KG1 (cell line): ENCODE data around the gene MALRD1.

ENCODE experiments used
- DNase-seq: peaks from one replicate; lab custom pipeline; 2025; lab: John Stamatoyannopoulos, UW

MALRD1 gene

DNA sequence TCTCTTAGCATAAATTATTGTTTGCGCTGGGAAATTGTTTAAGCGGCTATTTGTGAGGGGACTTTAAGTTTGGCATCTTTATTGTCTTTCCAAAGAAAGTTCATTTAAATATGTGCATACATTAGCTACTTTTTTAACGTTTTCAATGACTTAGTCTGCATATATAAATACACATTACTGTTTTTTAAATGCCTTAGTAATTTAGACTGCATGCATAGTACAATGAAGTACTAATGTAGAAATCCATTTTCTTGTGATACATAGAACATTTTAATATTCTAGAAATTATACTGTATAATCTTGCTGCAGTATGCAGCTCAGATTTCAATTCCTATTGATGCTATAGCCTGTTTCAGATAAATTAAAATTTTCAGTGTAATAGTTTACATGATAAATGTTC lies 325.4 kb downstream of the MALRD1 start:
- DNase-seq = no peak

DNA sequence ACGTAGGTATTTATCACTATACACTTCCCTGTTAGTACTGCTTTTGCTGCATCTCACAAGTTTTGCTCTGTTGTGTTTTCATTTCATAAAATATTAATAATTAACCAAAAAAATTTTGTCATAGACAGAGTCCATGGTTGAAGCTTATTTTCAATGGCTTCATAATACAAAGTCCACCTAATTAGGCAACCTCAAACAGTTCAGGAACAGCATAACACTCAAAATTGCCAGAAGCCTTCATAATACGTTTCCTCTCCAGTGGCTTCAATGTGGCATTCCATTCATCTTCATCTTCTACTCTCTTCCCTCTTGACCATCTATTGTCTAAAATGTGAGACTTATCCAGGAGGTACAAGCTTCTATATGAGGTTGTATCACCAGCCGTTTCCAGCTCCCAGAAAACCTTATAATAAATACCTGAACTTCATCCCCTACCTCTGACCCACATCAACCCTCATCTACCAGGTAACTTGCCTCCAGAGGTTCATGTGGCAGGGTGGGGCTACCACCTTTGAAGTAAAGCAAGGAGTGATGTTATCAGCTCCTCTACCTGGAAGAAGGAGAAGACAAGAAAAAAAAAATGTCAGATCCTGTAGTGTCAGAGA lies 337.3 kb downstream of the MALRD1 start:
- DNase-seq = no peak

DNA sequence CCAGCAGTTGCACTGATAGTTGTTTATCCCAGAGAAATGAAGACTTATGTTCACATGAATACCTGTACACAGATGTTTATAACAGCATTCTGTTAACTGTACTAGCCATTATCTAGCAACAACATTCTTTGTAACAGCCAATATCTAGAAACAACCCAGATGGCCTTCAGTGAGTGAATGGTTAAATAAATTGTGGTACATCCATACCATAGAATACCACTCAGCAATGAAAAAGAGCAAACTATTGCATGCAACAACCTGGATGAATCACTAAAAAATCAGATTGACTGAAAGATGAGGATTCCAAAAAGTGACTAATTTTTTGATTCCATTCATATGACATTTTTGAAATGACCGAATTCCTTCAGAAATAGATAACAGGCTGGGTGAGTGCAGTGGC lies 360.3 kb downstream of the MALRD1 start:
- DNase-seq = no peak

DNA sequence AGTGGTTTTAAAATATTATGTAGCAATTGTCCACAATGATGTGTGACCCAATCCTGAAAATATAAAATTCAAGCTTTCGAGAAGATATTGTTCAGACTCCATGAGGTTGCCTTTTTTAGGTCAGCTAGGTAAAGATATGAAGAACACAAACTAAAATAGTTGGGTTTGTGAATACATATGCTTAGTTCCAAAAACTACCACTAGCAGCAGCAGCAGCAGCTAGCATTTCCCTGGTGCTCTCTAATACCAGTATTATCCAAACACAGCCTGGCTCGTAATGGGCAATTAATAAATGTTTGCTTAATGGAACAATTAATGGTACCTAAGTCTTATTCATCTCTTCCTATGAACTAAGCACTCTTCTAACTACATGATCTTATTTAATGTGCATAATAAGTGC lies 362.5 kb downstream of the MALRD1 start:
- no peak for DNase-seq

DNA sequence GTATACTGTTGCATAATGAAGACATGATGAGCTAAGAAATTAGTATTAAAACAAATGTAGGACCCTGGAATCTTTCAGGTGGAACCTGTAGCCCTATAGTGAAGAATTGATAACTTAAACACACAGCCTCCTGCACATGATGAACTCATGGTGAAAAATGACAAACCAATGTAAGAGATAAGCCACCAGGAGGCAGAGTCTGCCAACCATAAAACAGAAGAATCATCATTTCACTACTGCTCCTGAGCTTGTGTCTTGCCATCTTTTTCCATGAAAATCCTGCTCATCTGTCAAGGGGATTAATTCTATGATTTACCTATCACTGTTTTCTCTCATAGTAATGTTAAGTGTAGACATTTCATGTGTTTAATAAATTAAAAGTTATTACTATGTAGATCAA lies 363.9 kb downstream of the MALRD1 start:
- no peak for DNase-seq

DNA sequence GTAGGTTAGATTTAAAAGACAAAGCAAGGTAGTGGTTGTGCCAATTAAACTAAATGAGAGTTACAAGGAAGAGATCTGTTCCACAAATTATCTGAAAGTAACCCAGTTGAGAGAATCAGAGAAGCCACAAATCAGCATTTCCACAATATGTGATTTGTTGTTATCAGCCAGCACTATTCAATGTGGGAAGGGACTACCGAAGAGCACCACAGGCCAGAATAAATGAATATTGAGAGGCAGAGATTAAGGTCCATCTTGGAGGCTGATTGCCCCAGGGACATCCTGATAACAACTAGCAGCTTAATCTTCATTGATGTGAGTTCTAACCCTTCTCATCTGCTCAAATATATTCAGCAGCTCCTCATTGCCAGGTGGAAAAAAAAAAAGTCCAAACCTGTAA lies 367.6 kb downstream of the MALRD1 start:
- no peak for DNase-seq

DNA sequence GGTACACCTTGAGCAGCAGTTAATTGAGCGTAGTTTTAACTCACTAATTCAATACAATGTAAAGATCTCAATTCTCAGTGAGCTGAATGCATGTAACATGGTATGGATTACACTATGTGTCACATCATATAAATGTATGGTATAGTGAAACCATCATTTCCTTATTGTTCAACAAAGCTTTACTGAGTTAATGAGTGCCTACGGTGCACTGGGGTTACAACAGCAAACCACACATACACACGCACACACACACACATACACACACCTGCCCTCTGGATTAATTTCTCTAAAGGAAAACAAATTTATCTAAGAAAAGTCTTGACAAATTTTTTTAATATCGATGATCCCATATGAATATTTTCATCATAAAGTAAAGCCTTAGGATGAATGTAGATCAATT lies 369.1 kb downstream of the MALRD1 start:
- DNase-seq = no peak

DNA sequence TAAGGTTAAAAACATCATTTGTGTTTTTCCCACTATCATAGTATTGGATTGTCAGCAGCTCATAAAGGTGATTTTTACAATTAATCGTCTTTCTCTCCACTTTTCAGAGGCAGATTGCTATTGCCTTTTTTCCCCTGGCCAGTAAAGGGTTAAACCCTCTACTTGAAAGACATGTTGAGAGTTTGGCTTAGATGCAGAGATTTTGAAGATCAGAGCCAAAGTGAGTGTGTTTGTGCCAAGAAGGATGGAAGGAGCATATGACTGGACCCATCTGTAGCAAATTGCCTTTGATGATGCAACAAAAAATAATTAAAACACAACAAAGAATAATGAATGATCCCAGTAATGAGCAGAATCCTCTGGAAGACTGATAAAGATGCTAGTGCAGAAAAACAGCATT lies 373.1 kb downstream of the MALRD1 start:
- DNase-seq = no peak

DNA sequence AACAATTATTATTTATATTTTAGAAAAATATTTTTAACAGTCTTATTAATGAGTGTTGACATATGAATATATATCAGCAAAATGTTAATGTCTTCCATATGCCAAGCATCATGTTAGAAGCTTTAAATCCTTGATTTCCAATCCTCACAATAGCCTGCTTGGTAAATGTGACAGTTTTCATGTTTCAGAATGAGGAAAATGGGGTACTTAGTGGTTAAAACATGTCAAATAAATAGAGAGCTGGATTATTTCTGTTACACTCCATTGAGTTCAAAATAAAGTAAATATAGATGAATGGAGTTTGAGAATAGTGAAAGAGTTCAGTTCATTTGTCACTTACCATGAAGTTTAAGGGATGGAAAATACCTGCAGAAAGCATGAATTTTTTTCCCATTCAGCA lies 377.4 kb downstream of the MALRD1 start:
- DNase-seq = no peak

DNA sequence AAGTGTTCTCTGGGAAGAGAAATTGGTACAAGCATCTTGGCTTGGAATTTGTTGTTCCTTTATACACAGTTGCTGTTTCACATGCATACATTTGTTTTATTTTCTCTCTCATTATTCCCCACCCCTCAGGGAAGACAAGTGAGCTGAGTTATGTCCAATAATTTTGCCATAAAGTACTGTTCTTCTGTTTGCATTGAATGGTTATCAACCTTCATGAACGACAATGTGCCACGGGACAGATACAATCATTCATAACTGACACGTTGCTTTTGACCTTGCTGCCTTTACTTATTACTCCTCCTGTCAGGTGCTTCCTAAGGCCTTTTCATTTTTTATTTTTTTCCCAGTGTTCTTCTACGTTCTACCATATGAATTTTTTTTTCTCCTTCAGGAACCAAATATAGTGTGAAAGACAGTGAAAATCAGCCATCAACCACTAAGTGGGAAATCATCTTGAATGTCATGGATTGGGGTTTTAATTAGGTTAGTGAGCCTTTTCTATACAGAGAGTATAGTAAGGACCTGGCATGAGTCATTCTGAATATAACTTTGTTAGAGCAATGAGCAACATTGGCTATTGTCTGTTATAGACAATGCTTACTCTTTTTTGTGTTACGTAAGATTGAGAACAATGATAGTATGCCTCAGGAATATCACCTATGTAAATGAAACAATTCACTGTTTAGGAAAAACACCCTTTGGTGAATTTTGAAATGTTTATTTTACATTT lies 383.2 kb downstream of the MALRD1 start:
- no peak for DNase-seq

DNA sequence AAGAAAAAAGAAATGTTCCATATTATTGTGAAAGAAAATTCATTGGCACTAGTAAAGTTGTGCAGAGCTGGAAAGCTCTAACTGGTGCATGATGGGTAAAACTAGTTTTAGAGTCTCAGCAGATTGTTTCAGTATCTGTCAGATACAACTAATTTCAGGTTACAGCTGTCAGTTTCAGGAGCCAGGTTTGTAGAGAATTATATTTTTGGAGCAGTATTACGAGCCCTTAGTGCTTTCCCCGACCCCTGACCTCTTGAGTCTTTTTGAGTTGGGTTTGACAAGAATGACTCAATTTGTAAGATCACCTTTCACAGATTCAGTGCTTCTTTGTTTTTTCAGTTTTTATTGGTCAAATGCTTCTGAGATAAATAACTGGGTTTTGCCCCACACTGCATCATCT lies 401.3 kb downstream of the MALRD1 start:
- DNase-seq = no peak

DNA sequence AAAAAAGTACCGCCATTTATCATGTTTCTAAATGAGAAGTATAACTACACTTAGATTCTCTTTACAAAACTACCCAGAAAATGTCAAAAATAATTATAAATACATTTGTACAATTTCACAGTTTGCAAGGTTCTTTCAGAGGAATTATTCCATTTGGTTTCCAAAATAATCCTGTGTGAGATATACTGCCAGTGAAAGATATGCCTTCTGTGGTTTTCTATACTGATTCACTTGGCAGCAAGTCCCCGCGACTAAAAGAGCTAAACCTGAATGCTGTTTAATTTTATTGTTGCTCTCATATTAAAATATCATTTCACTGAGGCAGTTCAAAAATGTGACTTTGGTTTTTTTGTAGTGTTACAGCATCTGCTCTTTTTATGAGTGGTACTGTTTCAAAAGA lies 402.8 kb downstream of the MALRD1 start:
- DNase-seq = no peak

DNA sequence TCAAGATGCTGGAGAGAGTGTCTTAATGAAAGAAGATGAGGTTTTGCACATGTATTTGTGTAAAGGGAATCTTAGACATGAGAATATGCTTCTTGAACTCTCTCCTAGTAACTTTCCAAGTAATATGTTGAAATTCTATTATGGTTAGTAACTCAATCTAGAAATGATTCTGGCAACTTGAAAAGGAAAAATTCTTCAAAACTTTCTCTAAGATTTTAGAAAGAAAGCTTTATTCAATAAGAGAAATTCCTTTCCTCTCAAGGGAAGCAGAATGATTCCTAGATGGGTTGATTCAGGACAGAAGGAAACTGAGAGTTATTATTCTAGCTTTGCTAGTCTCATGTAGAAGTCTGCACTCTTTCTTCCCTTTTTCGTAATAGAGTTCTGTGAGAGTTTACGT lies 403.3 kb downstream of the MALRD1 start:
- no peak for DNase-seq

DNA sequence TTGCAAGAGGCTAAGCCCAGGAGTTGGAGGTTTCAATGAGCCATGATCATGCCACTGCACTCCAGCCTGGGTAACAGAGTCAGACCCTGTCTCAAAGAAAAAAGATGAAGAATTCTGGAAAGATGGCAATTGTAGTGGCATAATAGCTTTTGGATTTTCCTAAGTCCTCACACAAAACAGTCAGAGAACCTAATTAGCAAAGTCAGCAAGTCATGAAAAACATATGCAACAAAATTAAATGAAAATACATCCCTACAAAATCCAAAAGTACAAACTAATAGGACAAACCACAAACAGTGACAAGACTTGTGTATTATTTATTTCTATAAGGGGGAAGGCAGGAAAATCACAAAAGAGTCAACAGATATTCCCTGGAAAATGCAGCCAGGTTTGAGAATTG lies 405.4 kb downstream of the MALRD1 start:
- DNase-seq = no peak

DNA sequence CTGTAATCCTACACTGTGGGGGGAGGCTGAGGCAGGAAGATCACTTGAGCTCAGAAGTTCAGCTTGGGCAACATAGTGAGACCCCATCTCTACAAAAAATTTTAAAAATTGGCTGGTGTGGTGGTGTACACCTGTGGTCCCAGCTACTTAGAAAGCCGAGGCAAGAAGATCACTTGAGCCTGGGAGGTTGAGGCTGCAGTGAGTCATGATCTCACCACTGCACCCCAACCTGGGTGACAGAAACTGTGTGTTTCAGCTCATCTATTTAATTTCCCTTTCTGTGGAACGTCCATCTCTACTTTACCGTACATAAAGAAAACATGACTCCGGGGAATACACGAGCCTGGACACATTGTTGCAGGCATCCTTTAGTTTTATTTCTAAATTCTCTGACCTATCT lies 413.0 kb downstream of the MALRD1 start:
- DNase-seq = no peak

DNA sequence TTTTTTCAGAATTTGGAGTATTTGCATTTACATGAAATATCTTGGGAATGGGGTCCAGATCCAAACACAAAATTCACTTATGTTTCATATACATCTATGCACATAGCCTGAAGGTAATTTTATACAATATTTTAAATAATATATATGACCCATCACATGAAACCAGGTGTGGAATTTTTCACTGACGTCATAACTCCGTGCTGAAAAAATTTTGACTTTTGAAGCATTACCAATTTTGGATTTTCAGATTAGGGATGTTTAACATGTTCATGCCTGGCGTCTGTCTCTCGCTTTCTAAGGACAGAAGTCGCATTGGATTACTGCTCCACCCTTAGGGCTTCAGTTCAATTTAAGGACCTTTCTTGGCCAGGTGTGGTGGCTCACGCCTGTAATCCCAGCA lies 418.1 kb downstream of the MALRD1 start:
- DNase-seq = no peak

DNA sequence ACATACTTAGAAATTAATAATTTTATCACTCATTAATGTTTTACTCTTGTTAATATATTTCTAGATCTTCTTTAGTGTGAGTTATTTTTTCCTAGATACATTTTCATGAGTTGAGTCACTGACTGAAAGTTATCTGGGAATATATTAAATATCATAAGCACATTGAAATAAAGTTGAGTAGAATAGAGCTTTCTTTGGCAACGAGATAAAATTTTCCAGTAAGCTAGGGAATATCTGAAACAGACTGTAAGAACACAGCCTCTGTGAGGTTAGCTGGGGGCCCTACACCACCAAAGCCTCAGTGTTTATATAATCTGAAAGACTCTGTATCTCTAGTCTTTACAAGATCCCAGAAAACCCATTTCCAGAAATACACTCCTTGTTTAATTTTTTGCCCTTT lies 419.8 kb downstream of the MALRD1 start:
- no peak for DNase-seq

DNA sequence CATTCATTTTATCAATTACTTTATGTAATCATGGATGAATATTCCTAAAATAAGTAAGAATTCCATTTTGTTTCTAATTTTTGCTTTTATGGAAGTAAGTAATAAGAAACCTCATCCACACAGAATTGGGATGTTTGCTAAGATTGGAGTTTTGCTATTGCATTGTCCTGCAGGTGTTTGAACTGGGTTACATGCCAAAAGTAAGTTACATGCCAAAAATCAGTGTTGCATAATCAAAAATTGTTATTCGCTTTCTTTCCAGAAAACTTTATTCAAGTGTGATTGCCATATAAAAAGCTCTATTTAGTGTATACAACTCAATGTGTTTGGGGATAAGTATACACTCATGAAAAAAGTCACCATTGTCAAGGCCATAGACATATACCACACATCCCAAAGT lies 420.9 kb downstream of the MALRD1 start:
- no peak for DNase-seq

DNA sequence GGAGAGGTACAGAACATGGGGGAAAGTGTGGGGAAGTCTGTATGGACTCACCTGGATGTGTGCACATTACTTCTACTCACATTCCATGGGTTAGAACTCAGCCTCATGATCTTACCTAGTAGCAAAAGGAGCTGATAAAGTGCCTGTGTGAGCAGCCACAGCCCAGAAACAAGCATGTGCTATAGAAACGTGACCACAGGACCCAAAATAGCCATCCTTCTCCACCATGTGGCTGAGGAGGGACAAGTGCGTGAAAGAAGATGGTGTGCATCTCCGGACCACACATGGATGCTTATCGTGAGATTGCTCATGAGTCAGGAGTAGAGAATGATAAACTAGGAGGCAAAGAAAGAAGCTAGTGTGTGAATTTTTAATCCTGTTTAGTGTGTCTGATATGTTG lies 431.3 kb downstream of the MALRD1 start:
- DNase-seq = no peak

DNA sequence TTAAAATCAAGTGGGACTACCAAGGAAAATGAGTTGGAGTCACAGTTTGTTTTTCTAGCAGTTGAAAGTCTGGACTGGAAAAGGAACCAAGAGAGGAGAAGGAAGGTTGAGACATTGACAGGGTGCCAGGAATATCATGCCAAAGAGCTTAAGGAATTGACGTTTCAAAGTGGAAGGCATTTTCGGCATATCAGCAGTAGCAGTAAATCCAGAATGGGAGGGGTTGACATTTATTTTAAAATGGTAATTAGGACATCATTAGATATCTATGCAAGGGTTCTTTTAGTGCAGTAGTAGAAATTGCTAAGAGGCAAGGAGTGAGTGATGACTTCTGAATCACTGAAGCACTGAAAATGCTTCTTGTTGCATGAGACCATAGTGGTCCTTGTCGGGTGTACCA lies 431.8 kb downstream of the MALRD1 start:
- no peak for DNase-seq

DNA sequence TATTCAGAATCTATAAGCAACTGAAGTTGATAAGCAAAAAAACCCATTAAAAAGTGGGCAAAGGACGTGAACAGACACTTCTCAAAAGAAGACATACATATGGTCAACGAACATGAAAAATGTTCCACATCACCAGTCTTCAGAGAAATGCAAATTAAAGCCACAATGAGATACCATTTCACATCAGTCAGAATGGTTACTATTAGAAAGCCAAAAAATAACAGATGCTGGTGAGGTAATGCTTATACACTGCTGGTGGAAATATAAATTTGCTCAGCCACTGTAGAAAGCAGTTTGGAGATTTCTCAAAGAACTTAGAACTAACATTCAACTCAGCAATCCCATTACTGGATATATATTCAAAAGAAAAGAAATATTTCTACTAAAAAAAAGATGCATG lies 434.8 kb downstream of the MALRD1 start:
- no peak for DNase-seq

DNA sequence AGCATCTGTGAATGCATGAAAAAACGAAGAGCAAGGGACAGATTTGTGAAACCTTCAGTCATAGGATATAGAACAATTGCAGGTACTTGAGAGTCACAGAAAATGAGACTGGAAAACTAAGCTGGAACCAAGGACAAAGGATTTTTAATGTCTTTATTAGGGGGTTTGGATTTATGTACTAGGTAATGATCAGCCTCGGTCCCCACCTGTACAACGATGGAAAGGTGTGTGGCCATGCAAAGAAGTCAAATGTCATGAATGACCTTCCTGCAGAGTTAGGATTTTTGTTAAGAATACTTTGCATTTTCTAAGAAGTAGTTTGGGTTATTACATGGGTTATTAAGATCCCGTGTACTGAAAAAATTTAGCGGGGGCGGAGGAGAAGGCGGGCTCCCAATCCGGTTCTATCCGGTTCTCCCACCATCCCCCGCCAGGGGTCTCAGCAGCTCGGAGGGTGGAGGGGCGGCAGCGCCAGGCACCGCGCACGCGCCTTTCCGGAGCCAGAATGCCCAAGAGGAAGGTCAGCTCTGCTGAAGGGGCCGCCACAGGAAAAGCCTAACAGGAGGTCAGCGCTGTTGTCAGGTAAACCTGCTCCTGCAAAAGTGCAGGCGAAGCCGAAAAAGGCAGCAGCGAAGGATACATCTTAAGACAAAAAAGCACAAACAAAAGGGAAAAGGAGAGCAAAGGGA lies 440.1 kb downstream of the MALRD1 start:
- DNase-seq = no peak

DNA sequence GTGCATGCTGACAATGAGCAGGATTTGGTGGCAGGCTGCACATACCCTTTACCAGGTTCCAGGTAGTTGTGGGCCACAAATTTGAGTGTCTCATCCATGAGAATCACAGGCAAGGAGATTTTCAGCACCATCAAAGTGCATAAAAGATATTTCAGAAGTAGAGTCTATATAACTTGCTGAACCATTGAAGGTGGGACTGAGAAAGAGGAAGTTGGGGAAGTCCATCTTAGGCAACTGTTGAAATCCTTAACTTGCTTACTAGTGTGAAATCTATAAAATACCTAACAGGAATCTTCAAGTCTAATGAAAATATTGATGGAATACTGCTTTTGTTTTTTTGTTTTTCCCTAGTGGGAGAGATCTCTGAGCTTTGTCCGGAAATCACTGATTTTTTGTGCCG lies 442.6 kb downstream of the MALRD1 start:
- no peak for DNase-seq

DNA sequence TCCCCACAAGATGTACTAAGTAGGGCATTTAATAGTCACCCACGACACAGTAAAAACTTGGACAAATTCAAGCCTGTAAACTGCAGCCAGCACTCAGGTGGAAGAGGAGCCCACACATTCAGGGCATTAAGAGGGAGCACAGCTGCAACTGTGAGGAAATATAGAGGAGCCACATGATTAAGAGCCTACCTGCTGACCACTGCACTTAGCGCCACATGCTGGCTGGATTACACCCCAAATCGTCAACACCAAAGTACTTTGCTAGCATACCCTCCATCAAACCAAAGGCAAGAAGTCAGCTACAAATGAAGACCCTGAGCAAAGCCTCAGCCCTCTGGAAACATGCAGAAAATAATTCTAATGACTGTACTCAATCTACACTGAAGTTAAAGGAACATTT lies 445.3 kb downstream of the MALRD1 start:
- DNase-seq = no peak
